A549 (cell line): ENCODE results near the gene MADCAM1. TPM values are rescaled to one million over a fixed set of nuclear protein-coding genes. Genes with fewer than 3 reads are reported as not detected.
A peak's percentile ranks its signal among the peaks of the same experiment; 100 is the strongest.

ENCODE experiments used
- ATAC-seq, 2 experiments: fragments of 200-7000 bp in 1 of 2; fragments of >200 bp in 1 of 2; cut with Nextera tagmentation in 1 of 2; cut with Tn5 transposase in 1 of 2; 3 replicates each; pipeline versions ENCODE4 v1.8.0 to v1.9.1; 2018 to 2020; ENCODE audit warnings: mild to moderate bottlenecking in 1 of 2, moderate library complexity in 1 of 2
- CTCF ChIA-PET: fragments of 300-600 bp; sonication (Branson Sonifier 250); formaldehyde crosslinking; extraction: SDS; loops from one replicate; lab custom pipeline; 2021; ENCODE audit warnings: antibody characterized with exemption, inconsistent platforms; lab: Yijun Ruan, JAX
- POLR2A ChIA-PET: fragments of 350-600 bp; formaldehyde crosslinking; extraction: SDS; loops from one replicate; lab custom pipeline; 2021; ENCODE audit warnings: antibody characterized with exemption, inconsistent platforms; lab: Yijun Ruan, JAX
- DNase-seq, 2 experiments: peaks; one replicate each; pipeline versions ENCODE4 v3.0.0 to v3.0.0-alpha.2; 2011 to 2016; ENCODE audit warnings: low read depth in 1 of 2, low spot score in 1 of 2
- FAIRE-seq: peaks from 2 replicates; lab custom pipeline; 2011; peaks lifted over from hg19 to GRCh38; lab: Jason Lieb, UNC
- H3K27ac ChIP-seq, 2 experiments: fragments of >200 bp; sonication (Bioruptor Twin); formaldehyde crosslinking; 3 replicates each; pipeline ENCODE4 v1.5.1; 2016 to 2017
- H3K4me1 ChIP-seq: fragments of >200 bp; sonication (Bioruptor Twin); formaldehyde crosslinking; 3 replicates; pipeline ENCODE4 v1.6.1; 2016
- H3K4me2 ChIP-seq: fragments of >200 bp; sonication (Bioruptor Twin); formaldehyde crosslinking; 3 replicates; pipeline ENCODE4 v1.6.1; 2016
- H3K4me3 ChIP-seq: fragments of >200 bp; sonication (Bioruptor Twin); formaldehyde crosslinking; 3 replicates; pipeline ENCODE4 v1.5.1; 2016
- H3K9me3 ChIP-seq: fragments of >200 bp; sonication (Bioruptor Twin); formaldehyde crosslinking; 3 replicates; pipeline ENCODE4 v1.6.1; 2016
- CBX8 ChIP-seq: fragments of 200-600 bp; sonication (generic); IDR thresholded peaks from 2 replicates; pipeline ENCODE4 v1.6.1; 2016
- CEBPB ChIP-seq, 2 experiments: fragments of >200 bp in 1 of 2; sonication (Bioruptor Twin) in 1 of 2; formaldehyde crosslinking in 1 of 2; IDR thresholded peaks; 2 replicates each; pipeline ENCODE4 v1.6.1; 2012 to 2016
- CHD2 ChIP-seq: fragments of 150-350 bp; IDR thresholded peaks from 2 replicates; pipeline ENCODE4 v1.6.1; 2014; ENCODE audit warnings: low read length; ENCODE audit not compliant: partially characterized antibody
- CHD4 ChIP-seq: fragments of 200-600 bp; sonication (generic); IDR thresholded peaks from 2 replicates; pipeline ENCODE4 v1.6.1; 2016; ENCODE audit warnings: antibody characterized with exemption, mild to moderate bottlenecking, borderline replicate concordance
- ESRRA ChIP-seq: fragments of 150-350 bp; IDR thresholded peaks from 2 replicates; pipeline ENCODE4 v1.6.1; 2014; ENCODE audit warnings: mild to moderate bottlenecking, low read length, borderline replicate concordance
- FOSB ChIP-seq: fragments of 250-450 bp; sonication (Bioruptor Pico); IDR thresholded peaks from 2 replicates; pipeline ENCODE4 v1.5.0; 2020; ENCODE audit warnings: mild to moderate bottlenecking, moderate library complexity
- JUNB ChIP-seq: fragments of >200 bp; sonication (Bioruptor Twin); formaldehyde crosslinking; IDR thresholded peaks from 2 replicates; pipeline ENCODE4 v1.6.1; 2016
- KDM1A ChIP-seq: fragments of 200-600 bp; sonication (generic); IDR thresholded peaks from 2 replicates; pipeline ENCODE4 v1.6.1; 2016; ENCODE audit warnings: low read depth, mild to moderate bottlenecking
- MAFK ChIP-seq: fragments of 450-650 bp; IDR thresholded peaks from 2 replicates; pipeline ENCODE4 v1.6.1; 2014; ENCODE audit not compliant: partially characterized antibody
- MAZ ChIP-seq: fragments of 150-350 bp; IDR thresholded peaks from 2 replicates; pipeline ENCODE4 v1.6.1; 2014; ENCODE audit warnings: antibody characterized with exemption, low read depth, low read length, borderline replicate concordance
- POLR2A ChIP-seq: IDR thresholded peaks from 2 replicates; pipeline ENCODE4 v1.6.1; 2012; ENCODE audit warnings: mild to moderate bottlenecking, low read length
- RAD21 ChIP-seq, 2 experiments: fragments of >200 bp in 1 of 2; sonication (Bioruptor Twin) in 1 of 2; formaldehyde crosslinking in 1 of 2; IDR thresholded peaks in 1 of 2; conservative IDR thresholded peaks in 1 of 2; 2 replicates in 1 of 2; 3 replicates in 1 of 2; pipeline ENCODE4 v1.6.1; 2012 to 2018; ENCODE audit warnings: inconsistent platforms in 1 of 2
- RNF2 ChIP-seq: fragments of 200-600 bp; sonication (generic); IDR thresholded peaks from 2 replicates; pipeline ENCODE4 v1.6.1; 2016; ENCODE audit warnings: low read depth, mild to moderate bottlenecking, antibody characterized with exemption, moderate library complexity, borderline replicate concordance
- SMC3 ChIP-seq: fragments of >200 bp; sonication (Bioruptor Twin); formaldehyde crosslinking; IDR thresholded peaks from 3 replicates; pipeline ENCODE4 v1.6.1; 2018; ENCODE audit warnings: inconsistent platforms
- TP53 ChIP-seq: fragments of 250-450 bp; sonication (Bioruptor Pico); IDR thresholded peaks from 2 replicates; pipeline ENCODE4 v1.5.0; 2021; ENCODE audit warnings: mild to moderate bottlenecking, moderate library complexity
- ZFP36 ChIP-seq: fragments of 450-650 bp; IDR thresholded peaks from 2 replicates; pipeline ENCODE4 v1.6.1; 2014; ENCODE audit warnings: borderline replicate concordance; ENCODE audit not compliant: partially characterized antibody
- WGBS: methylation state at CpG from one replicate; pipeline ENCODE4 v1.1.6; 2017; ENCODE audit errors: missing lambda C conversion rate; 5-methylcytosine and 5-hydroxymethylcytosine counted together
- polyA plus RNA-seq, 4 experiments: library from polyadenylated mRNA; depleted of rRNA in 3 of 4; stranded (reverse); fragments of >200 nt; fragmentation: RNase III in 1 of 4; extraction: RNeasy Plus Mini Kit Qiagen cat#74134 plus additional on column Dnase treatment in 1 of 4; gene quantifications; 2 replicates in 3 of 4; 3 replicates in 1 of 4; pipeline ENCODE4 v1.2.3, GENCODE V29; 2011 to 2017
- TF ChIP-seq, protein P1 (sequence below): IDR thresholded peaks from 2 replicates; pipeline ENCODE4 v1.6.1; 2012
- TF ChIP-seq, protein P2 (sequence below): IDR thresholded peaks from 2 replicates; pipeline ENCODE4 v1.6.1; 2012
- TF ChIP-seq, protein P3 (sequence below): fragments of >200 bp; sonication (Bioruptor Twin); formaldehyde crosslinking; IDR thresholded peaks from 2 replicates; pipeline ENCODE4 v1.6.1; 2016
- TF ChIP-seq, protein P4 (sequence below): fragments of 250-450 bp; sonication (Bioruptor Pico); IDR thresholded peaks from 2 replicates; pipeline ENCODE4 v1.5.0; 2020; ENCODE audit warnings: low read depth, mild to moderate bottlenecking, moderate library complexity
- TF ChIP-seq, protein P5 (sequence below): IDR thresholded peaks from 2 replicates; pipeline ENCODE4 v1.6.1; 2012; ENCODE audit warnings: low read depth, borderline replicate concordance

MADCAM1 gene
- polyA plus RNA-seq, 2 of the 4 experiments (the other 2 are of a cell fraction): 0.06 to 0.25 TPM

DNA sequence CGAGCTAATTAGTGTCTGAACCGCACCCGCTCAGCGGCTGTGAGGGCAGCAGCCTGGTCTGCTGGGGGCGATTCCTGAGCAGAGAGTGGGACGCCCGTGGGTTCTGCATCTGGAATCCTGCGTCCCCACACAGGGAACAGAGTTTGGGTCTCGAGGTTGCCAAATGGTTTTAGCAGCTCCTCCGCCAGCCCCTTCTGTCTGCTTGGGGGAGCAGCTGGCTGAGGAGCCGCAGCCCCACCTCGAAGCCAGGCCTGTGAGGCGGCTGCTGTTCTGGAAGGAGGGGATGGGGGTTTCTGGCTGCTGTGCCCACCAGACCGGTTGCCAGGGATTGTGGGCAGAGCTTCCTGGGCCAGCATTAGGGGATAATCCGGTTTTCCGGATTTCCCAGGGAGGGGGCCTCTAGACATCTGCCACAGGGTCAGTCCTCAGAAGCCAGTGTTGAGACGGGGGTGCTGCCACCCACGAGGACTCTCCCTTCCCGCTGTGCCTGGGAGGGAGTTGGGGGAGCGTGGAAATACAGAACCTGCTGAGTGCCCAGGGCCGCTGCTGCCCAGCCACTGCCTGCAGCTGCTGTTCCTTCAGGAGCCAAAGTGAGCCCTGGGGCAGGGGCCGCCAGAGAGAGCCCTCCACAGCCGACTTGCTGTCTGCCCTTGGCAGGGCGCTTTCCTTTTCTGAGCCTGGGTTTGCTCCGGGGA lies 37.2 kb downstream of the MADCAM1 start:
- Histone ChIP-seq H3K4me1 (peaks cover 30% of the 10 kb centered on the region), H3K27ac (peak overlapping the region; percentile 98 to 100), H3K4me2 (peak overlapping the region; percentile 96), H3K9me3 (no peaks in the 10 kb centered on the region), H3K4me3 (peak overlapping the region; percentile 87)
- DNase-seq (no peak), ATAC-seq (no peak), FAIRE-seq (no peak)
- no peak for TF ChIP-seq CHD4
- TF ChIP-seq, protein P1, sequence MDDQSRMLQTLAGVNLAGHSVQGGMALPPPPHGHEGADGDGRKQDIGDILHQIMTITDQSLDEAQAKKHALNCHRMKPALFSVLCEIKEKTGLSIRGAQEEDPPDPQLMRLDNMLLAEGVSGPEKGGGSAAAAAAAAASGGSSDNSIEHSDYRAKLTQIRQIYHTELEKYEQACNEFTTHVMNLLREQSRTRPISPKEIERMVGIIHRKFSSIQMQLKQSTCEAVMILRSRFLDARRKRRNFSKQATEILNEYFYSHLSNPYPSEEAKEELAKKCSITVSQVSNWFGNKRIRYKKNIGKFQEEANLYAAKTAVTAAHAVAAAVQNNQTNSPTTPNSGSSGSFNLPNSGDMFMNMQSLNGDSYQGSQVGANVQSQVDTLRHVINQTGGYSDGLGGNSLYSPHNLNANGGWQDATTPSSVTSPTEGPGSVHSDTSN: no peak
- no peak for TF ChIP-seq POLR2A
- TF ChIP-seq, protein P2, sequence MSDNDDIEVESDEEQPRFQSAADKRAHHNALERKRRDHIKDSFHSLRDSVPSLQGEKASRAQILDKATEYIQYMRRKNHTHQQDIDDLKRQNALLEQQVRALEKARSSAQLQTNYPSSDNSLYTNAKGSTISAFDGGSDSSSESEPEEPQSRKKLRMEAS: no peak
- no peak for TF ChIP-seq JUNB
- TF ChIP-seq CEBPB (IDR thresholded peaks at IDR 0.05): no peak
- TF ChIP-seq, protein P3, sequence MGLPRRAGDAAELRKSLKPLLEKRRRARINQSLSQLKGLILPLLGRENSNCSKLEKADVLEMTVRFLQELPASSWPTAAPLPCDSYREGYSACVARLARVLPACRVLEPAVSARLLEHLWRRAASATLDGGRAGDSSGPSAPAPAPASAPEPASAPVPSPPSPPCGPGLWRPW: no peak
- TF ChIP-seq, protein P4, sequence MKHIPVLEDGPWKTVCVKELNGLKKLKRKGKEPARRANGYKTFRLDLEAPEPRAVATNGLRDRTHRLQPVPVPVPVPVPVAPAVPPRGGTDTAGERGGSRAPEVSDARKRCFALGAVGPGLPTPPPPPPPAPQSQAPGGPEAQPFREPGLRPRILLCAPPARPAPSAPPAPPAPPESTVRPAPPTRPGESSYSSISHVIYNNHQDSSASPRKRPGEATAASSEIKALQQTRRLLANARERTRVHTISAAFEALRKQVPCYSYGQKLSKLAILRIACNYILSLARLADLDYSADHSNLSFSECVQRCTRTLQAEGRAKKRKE: no peak
- TF ChIP-seq MAFK: no peak
- TF ChIP-seq SMC3: no peak
- TF ChIP-seq CHD2: no peak
- TF ChIP-seq ZFP36: no peak
- TF ChIP-seq KDM1A: no peak
- TF ChIP-seq, protein P5, sequence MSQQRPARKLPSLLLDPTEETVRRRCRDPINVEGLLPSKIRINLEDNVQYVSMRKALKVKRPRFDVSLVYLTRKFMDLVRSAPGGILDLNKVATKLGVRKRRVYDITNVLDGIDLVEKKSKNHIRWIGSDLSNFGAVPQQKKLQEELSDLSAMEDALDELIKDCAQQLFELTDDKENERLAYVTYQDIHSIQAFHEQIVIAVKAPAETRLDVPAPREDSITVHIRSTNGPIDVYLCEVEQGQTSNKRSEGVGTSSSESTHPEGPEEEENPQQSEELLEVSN: no peak
- no peak for TF ChIP-seq ESRRA
- ChIA-PET CTCF (interaction anchor here (1.0 to 2.8 kb wide), 14 partner anchors 9 to 91 kb away, joined by 3 to 16 read pairs (median 6); partner anchors contain the start of genes GZMM and TPGS1), POLR2A (no interaction called here)
- 84% methylated on average over 8 of the region's 25 CpGs for WGBS

DNA sequence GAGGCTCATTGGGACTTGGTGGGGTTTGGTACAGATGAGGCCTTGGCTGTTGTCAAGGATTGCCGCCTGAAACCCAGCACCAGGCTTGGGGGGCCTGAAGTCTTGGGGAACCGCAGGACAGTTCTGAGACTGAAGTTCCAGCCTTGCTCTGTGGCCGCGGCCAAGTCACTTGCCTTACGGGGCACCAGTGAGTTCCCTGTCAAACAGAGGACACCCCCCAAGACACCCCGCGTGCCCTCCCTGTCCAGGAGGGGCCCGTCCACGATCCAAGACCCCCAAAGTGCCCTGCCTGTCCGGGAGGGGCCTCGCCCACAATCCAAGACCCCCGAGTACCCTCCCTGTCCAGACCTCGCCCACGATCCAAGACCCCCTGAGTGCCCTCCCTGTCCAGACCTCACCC lies 37.8 kb downstream of the MADCAM1 start:
- H3K4me1 ChIP-seq: peaks cover 29% of the 10 kb centered on the region
- no peak for DNase-seq
- H3K9me3 ChIP-seq: no peaks in the 10 kb centered on the region
- POLR2A ChIA-PET: no interaction called here
- TF ChIP-seq FOSB (CRISPR knock-in tag): no peak
- no peak for TF ChIP-seq POLR2A
- no peak for TF ChIP-seq CBX8
- no peak for TF ChIP-seq RNF2
- TF ChIP-seq MAZ: no peak
- no peak for TF ChIP-seq TP53 (CRISPR knock-in tag)
- TF ChIP-seq RAD21 (conservative IDR thresholded peaks at IDR 0.05 in 1 of 2, IDR thresholded peaks at IDR 0.05 in 1 of 2): no peak
- TF ChIP-seq, all 56 proteins: peak for 0
- ATAC-seq: no peak
- Histone ChIP-seq H3K4me3 (no peak overlapping the region), H3K4me2 (peak overlapping the region; percentile 96), H3K27ac (peak overlapping the region in 1 of 2 experiments; percentile 98; a peak in 2 of 6 replicates)
- 53% methylated on average over 8 of the region's 14 CpGs for WGBS
- CTCF ChIA-PET: interaction anchor here (1.0 to 2.5 kb wide), 3 partner anchors 10 to 43 kb away, joined by 3 to 11 read pairs (median 6); partner anchors contain the start of gene TPGS1
- no peak for FAIRE-seq
